Neural crest cell (in vitro differentiated cells): Measurements from ENCODE around the gene EFCAB8. TPM values are rescaled to one million over a fixed set of nuclear protein-coding genes. Genes with fewer than 3 reads are reported as not detected.

Experiments used
- DNase-seq: peaks from one replicate; pipeline ENCODE4 v3.0.0; 2021; ENCODE audit warnings: low read depth, mixed read lengths, low spot score
- H3K27ac Mint-ChIP-seq: one replicate; pipeline ENCODE4 v1.8.0; 2021; ENCODE audit warnings: mild to moderate bottlenecking, mixed read lengths; ENCODE audit not compliant: unreplicated experiment
- H3K27me3 Mint-ChIP-seq: 2 replicates; pipeline ENCODE4 v1.8.0; 2021; ENCODE audit warnings: low read depth, mild to moderate bottlenecking, mixed read lengths
- H3K36me3 Mint-ChIP-seq: 2 replicates; pipeline ENCODE4 v1.8.0; 2021; ENCODE audit warnings: low read depth, mild to moderate bottlenecking, mixed read lengths
- H3K4me1 Mint-ChIP-seq: 2 replicates; pipeline ENCODE4 v1.8.0; 2021; ENCODE audit warnings: mixed read lengths
- H3K4me3 Mint-ChIP-seq: one replicate; pipeline ENCODE4 v1.8.0; 2021; ENCODE audit warnings: mild to moderate bottlenecking, mixed read lengths
- H3K9me3 Mint-ChIP-seq: 2 replicates; pipeline ENCODE4 v1.8.0; 2021; ENCODE audit warnings: mixed read lengths
- total RNA-seq: library from RNA; stranded (reverse); gene quantifications from 2 replicates; pipeline ENCODE4 v1.2.1, GENCODE V29; 2021
- TF ChIP-seq, protein P1 (sequence below): fragments of 200-600 bp; sonication (generic); conservative IDR thresholded peaks from 2 replicates; pipeline ENCODE4 v1.5.0; 2021; ENCODE audit warnings: antibody characterized with exemption, mild to moderate bottlenecking

EFCAB8 gene
- total RNA-seq, 1 donor from 2014 or later, result 0.26 TPM

DNA sequence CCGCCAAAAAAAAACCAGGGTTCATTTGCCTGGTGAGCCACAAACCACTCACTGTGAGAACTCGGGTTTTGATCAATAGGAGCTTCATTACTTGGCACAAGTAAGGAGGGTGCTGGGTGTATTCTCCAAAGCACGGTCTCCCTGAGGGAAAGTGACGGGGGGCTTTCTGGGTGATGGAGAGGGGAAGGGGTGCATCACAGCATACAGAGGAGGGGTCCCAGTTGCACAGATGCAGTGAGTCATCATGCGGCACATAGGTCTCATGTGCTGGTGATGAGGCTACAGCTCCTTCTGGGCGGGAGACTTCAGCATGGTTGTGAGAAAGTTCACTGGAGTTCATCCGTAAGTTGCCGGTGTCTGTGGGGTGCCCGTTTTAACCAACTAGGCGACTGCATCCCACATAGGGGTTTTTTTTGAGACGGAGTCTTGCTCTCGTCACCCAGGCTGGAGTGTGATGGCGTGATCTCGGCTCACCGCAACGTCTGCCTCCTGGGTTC is 109.3 kb downstream of the EFCAB8 start:
- Mint-ChIP-seq H3K4me3 (no peak overlapping the region), H3K4me1 (peaks cover 6% of the 10 kb centered on the region), H3K27ac (no peak overlapping the region), H3K9me3 (no peaks in the 10 kb centered on the region), H3K27me3 (no peaks in the 10 kb centered on the region), H3K36me3 (no peaks in the 10 kb centered on the region)
- TF ChIP-seq, protein P1, sequence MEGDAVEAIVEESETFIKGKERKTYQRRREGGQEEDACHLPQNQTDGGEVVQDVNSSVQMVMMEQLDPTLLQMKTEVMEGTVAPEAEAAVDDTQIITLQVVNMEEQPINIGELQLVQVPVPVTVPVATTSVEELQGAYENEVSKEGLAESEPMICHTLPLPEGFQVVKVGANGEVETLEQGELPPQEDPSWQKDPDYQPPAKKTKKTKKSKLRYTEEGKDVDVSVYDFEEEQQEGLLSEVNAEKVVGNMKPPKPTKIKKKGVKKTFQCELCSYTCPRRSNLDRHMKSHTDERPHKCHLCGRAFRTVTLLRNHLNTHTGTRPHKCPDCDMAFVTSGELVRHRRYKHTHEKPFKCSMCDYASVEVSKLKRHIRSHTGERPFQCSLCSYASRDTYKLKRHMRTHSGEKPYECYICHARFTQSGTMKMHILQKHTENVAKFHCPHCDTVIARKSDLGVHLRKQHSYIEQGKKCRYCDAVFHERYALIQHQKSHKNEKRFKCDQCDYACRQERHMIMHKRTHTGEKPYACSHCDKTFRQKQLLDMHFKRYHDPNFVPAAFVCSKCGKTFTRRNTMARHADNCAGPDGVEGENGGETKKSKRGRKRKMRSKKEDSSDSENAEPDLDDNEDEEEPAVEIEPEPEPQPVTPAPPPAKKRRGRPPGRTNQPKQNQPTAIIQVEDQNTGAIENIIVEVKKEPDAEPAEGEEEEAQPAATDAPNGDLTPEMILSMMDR, result no peak
- no peak for DNase-seq

DNA sequence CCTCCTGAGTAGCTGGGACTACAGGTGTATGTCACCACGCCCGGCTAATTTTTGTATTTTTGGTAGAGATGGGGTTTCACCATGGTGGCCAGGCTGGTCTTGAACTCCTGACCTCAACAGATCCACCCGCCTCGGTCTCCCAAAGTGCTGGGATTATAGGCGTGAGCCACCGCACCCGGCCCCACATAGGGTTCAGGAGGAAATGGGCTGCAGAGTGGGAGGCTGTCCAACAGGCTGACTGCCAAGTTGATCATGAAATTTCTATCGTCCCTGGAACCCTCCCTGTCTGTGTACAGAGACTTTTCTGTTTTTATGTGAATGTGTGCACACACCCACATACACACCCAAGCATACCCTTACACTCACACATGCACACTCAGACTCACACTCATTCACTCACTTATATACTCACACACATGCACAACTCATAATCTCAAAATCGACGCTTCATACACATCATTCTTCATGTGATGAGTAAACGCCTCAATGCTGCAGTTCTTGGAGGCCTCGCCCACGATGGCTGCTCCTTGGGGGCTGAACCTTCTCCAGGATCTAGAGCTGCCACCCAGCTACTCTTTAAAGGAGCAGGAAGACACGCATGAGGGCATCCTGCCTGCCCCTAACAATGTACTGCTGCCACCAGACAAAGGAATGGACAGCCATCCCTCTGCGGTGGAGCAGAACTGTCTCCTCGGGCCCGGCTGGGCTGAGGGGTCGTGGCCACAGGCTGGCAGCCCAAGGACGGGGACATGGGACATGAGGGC is 109.9 kb downstream of the EFCAB8 start:
- Mint-ChIP-seq H3K36me3 (no peaks in the 10 kb centered on the region), H3K9me3 (no peaks in the 10 kb centered on the region), H3K27ac (no peak overlapping the region), H3K4me1 (peaks cover 8% of the 10 kb centered on the region), H3K4me3 (no peak overlapping the region), H3K27me3 (no peaks in the 10 kb centered on the region)
- TF ChIP-seq, protein P1, result no peak
- DNase-seq, result no peak

DNA sequence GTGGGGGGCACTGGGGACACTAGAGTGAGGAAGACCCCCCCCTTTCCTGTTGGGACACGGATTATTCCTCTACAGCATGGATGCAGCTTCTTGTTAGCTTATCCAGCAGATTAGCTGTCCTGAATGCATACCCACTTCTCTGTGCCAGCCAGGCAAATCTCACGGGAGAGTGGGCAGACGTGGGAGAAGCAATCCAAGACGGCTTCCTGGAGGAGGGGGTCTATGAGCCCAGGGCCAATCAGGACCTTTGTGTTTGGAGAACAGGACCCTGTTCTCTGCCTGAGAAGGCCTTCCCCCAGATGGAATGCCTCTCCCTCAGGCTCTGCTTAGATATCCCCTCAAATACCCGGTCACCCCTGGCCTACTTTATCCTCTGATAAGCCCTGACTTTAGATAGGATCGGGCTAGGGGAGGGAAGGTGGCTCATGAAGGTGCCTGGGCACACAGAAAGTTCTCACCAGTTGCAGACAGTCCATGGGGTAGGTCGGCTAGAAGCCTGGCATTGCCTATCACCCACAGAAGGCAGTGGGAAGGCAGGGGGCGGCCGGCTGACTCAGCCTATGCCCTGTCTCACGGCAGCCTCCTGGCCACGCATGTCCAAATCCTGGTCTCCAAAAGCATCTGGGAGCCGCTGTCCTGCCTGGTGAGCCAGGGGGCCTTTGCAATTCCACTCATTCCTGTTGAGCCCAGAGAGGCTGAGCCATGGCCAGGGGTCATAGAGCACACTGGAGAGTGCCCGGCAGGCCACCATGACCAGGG is 110.8 kb downstream of the EFCAB8 start:
- no peak for DNase-seq
- H3K9me3 Mint-ChIP-seq, result no peaks in the 10 kb centered on the region
- H3K4me3 Mint-ChIP-seq, result no peak overlapping the region
- H3K27me3 Mint-ChIP-seq, result no peaks in the 10 kb centered on the region
- TF ChIP-seq, protein P1, result no peak
- H3K36me3 Mint-ChIP-seq, result no peaks in the 10 kb centered on the region
- H3K4me1 Mint-ChIP-seq, result peaks cover 8% of the 10 kb centered on the region
- no peak overlapping the region for H3K27ac Mint-ChIP-seq

- TF ChIP-seq, protein P1, result no peak
- no peaks in the 10 kb centered on the region for H3K36me3 Mint-ChIP-seq
- peaks cover 15% of the 10 kb centered on the region for H3K4me1 Mint-ChIP-seq
- H3K4me3 Mint-ChIP-seq, result no peak overlapping the region
- H3K9me3 Mint-ChIP-seq, result no peaks in the 10 kb centered on the region
- H3K27me3 Mint-ChIP-seq, result no peaks in the 10 kb centered on the region
- DNase-seq, result peak; percentile 0
- H3K27ac Mint-ChIP-seq, result no peak overlapping the region
These were observed 111.6 kb downstream of the EFCAB8 start for GRCh38 chr20:32970115-32970972.

DNA sequence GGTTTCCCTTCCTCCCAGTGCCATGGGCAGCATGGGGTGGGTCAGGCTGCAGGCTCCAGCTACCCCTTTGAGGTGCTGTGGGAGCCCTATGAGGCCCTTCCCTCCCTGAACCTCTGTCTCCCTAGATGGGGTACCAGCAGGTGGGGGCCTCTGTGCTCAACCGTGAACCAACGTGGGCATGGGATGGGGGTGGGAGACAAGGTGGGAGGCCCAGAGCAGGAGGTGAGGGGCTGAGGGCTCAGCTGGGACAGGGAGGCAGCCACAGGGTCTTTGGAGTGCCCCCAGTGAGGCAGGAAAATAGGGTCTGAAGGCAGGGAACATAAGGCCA is 112.2 kb downstream of the EFCAB8 start:
- no peak for DNase-seq
- Mint-ChIP-seq H3K4me1 (peaks cover 15% of the 10 kb centered on the region), H3K9me3 (no peaks in the 10 kb centered on the region), H3K4me3 (no peak overlapping the region), H3K27ac (no peak overlapping the region), H3K36me3 (no peaks in the 10 kb centered on the region), H3K27me3 (no peaks in the 10 kb centered on the region)
- TF ChIP-seq, protein P1, result no peak
